PC-3 (cell line): Measurements from ENCODE around the gene PRSS27. TPM values are rescaled to one million over a fixed set of nuclear protein-coding genes. Genes with fewer than 3 reads are reported as not detected.

Experiments
- ATAC-seq: fragments of 200-7000 bp; cut with Tn5 transposase; 2 replicates; pipeline ENCODE4 v1.9.1; 2020; ENCODE audit warnings: mild to moderate bottlenecking, moderate library complexity
- BruUV-seq: library from RNA; stranded (reverse); fragments of 400-500 nt; replicated peaks from 2 replicates; lab custom pipeline; 2021; lab: Mats Ljungman, UMichigan
- CTCF ChIA-PET: fragments of 300-600 bp; sonication (Branson Sonifier 250); formaldehyde crosslinking; loops from one replicate; lab custom pipeline; 2022; ENCODE audit warnings: antibody characterized with exemption; lab: Charles Lee
- POLR2A ChIA-PET: fragments of 300-600 bp; sonication (Branson Sonifier 250); formaldehyde crosslinking; loops from one replicate; lab custom pipeline; 2022; ENCODE audit warnings: antibody characterized with exemption; ENCODE audit not compliant: unreplicated experiment; lab: Charles Lee
- DNase-seq: peaks from one replicate; pipeline ENCODE4 v3.0.0-alpha.2; 2015
- H2AFZ ChIP-seq: fragments of 300-600 bp; sonication (generic); 2 replicates; pipeline ENCODE4 v1.6.0; 2016; ENCODE audit warnings: antibody characterized with exemption, low read length
- H3F3A ChIP-seq: fragments of 300-600 bp; sonication (generic); one replicate; pipeline ENCODE4 v1.6.0; 2017; ENCODE audit warnings: antibody characterized with exemption, low read length, control low read depth, mild to moderate bottlenecking; ENCODE audit not compliant: unreplicated experiment
- H3K27ac ChIP-seq: fragments of 300-600 bp; sonication (generic); 2 replicates; pipeline ENCODE4 v1.5.1; 2016; ENCODE audit warnings: mild to moderate bottlenecking, low read length
- H3K27me3 ChIP-seq: fragments of 300-600 bp; sonication (generic); 2 replicates; pipeline ENCODE4 v1.6.1; 2016; ENCODE audit warnings: low read length, mixed read lengths
- H3K36me3 ChIP-seq: fragments of 300-600 bp; sonication (generic); 2 replicates; pipeline ENCODE4 v1.6.1; 2016; ENCODE audit warnings: low read depth, mixed run types, low read length, mixed read lengths
- H3K4me1 ChIP-seq: fragments of 300-600 bp; sonication (generic); 2 replicates; pipeline ENCODE4 v1.5.1; 2016; ENCODE audit warnings: low read length; ENCODE audit not compliant: insufficient read depth
- H3K4me2 ChIP-seq: fragments of 300-600 bp; sonication (generic); 2 replicates; pipeline ENCODE4 v1.6.0; 2016; ENCODE audit warnings: low read length
- H3K4me3 ChIP-seq: fragments of 300-600 bp; sonication (generic); 2 replicates; pipeline ENCODE4 v1.5.1; 2016; ENCODE audit warnings: mild to moderate bottlenecking, low read length, mixed read lengths
- H3K79me2 ChIP-seq: fragments of 300-600 bp; sonication (generic); 2 replicates; pipeline ENCODE4 v1.6.1; 2017; ENCODE audit warnings: low read length, mixed read lengths
- H3K9ac ChIP-seq: fragments of 300-600 bp; sonication (generic); 2 replicates; pipeline ENCODE4 v1.6.0; 2016; ENCODE audit warnings: mild to moderate bottlenecking, low read length
- H3K9me2 ChIP-seq: fragments of 300-600 bp; sonication (generic); replicated peaks from 2 replicates; pipeline ENCODE4 v1.6.1; 2016; ENCODE audit warnings: mixed run types, low read length, mixed read lengths
- H3K9me3 ChIP-seq: fragments of 300-600 bp; sonication (generic); 2 replicates; pipeline ENCODE4 v1.6.1; 2016; ENCODE audit warnings: low read length, mixed read lengths
- H4K20me1 ChIP-seq: fragments of 300-600 bp; sonication (generic); 2 replicates; pipeline ENCODE4 v1.6.1; 2016; ENCODE audit warnings: low read length, mixed read lengths
- EZH2 ChIP-seq: fragments of 300-600 bp; sonication (generic); IDR thresholded peaks from one replicate; pipeline ENCODE4 v1.6.1; 2017; ENCODE audit warnings: antibody characterized with exemption, mild to moderate bottlenecking, low read length; ENCODE audit not compliant: unreplicated experiment
- EZH2phosphoT487 ChIP-seq: fragments of 300-600 bp; sonication (generic); IDR thresholded peaks from 2 replicates; pipeline ENCODE4 v1.6.1; 2018; ENCODE audit warnings: mild to moderate bottlenecking, antibody characterized with exemption, low read length, borderline replicate concordance
- intact Hi-C: fragments of 100-400 bp; cut with micrococcal nuclease; formaldehyde crosslinking; loops from 2 replicates; pipeline ENCODE4 v1.9.0; 2023
- total RNA-seq: library from RNA; depleted of rRNA; stranded (reverse); fragments of >200 nt; gene quantifications from 2 replicates; pipeline ENCODE4 v1.2.3, GENCODE V29; 2014
- TF ChIP-seq, protein P1 (sequence below): fragments of 300-600 bp; sonication (generic); conservative IDR thresholded peaks from 2 replicates; pipeline ENCODE4 v1.5.1; 2017; ENCODE audit warnings: antibody characterized with exemption, low read depth, mild to moderate bottlenecking, low read length

PRSS27 gene
- total RNA-seq, 1 experiment from 2014 or later = 1.2 TPM

- H3K27ac ChIP-seq = no peak overlapping the region
- no peaks in the 10 kb centered on the region for H3K9me2 ChIP-seq
- TF ChIP-seq EZH2 (no peak), EZH2phosphoT487 (no peak)
- TF ChIP-seq, protein P1, sequence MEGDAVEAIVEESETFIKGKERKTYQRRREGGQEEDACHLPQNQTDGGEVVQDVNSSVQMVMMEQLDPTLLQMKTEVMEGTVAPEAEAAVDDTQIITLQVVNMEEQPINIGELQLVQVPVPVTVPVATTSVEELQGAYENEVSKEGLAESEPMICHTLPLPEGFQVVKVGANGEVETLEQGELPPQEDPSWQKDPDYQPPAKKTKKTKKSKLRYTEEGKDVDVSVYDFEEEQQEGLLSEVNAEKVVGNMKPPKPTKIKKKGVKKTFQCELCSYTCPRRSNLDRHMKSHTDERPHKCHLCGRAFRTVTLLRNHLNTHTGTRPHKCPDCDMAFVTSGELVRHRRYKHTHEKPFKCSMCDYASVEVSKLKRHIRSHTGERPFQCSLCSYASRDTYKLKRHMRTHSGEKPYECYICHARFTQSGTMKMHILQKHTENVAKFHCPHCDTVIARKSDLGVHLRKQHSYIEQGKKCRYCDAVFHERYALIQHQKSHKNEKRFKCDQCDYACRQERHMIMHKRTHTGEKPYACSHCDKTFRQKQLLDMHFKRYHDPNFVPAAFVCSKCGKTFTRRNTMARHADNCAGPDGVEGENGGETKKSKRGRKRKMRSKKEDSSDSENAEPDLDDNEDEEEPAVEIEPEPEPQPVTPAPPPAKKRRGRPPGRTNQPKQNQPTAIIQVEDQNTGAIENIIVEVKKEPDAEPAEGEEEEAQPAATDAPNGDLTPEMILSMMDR = no peak
- no TSS peak for BruUV-seq
- DNase-seq = no peak
- POLR2A ChIA-PET = no interaction called here
- CTCF ChIA-PET = no interaction called here
- no peak overlapping the region for H3K9ac ChIP-seq
- H3K36me3 ChIP-seq = peaks cover 3% of the 10 kb centered on the region; the same call in 1 of the 2 replicates
- H4K20me1 ChIP-seq = peaks cover 15% of the 10 kb centered on the region
- H3K4me1 ChIP-seq = peaks cover 10% of the 10 kb centered on the region
- no peak overlapping the region for H3K4me3 ChIP-seq
- peaks cover 30% of the 10 kb centered on the region for H3K79me2 ChIP-seq
- no peak overlapping the region for H2AFZ ChIP-seq
- intact Hi-C loops = no loop called here
- H3K9me3 ChIP-seq = no peaks in the 10 kb centered on the region
- H3F3A ChIP-seq = no peaks in the 10 kb centered on the region
- ATAC-seq = no peak
- no peaks in the 10 kb centered on the region for H3K27me3 ChIP-seq
- no peak overlapping the region for H3K4me2 ChIP-seq
Observed at GRCh38 chr16:2749476-2749875, 29.5 kb upstream of the PRSS27 start.

DNA sequence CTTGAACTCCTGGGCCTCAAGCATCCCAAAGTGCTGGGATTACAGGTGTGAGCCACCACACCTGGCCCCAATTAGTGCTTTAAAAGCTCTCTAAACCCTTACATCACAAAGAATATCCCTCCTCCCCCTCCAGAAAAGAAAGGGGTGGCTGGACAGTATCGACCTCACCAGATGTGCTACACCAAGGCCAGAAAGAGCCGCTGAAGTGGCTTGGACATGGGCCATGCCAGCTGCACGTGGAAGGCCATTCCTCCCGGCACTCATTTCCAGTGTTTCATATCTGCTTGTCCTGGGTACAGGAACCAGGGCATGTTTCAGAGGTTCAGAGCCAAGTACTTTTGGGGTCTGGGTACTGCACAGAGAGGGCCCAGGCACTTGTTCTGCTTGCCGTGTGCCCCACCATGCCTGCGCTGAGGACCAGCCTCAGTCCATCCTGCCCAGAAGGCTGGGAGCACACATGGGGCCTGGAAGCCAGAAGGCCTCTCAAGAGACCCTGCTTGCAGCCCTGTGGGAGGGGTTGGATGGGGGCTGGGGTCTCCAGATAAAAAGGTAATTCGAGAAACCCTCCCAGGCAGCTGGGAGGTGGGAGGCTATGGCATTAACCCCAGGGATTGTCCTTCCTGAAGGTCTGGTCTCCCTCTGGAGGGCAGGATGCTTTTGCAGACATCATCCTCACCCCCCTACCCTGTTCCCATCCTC lies 28.9 kb upstream of the PRSS27 start:
- Histone ChIP-seq H3K9me3 (no peaks in the 10 kb centered on the region), H3K9ac (no peak overlapping the region), H3K4me1 (peaks cover 9% of the 10 kb centered on the region), H3K27me3 (no peaks in the 10 kb centered on the region), H3K79me2 (peaks cover 24% of the 10 kb centered on the region), H3K4me3 (no peak overlapping the region), H3K27ac (no peak overlapping the region), H3F3A (no peaks in the 10 kb centered on the region), H3K4me2 (no peak overlapping the region), H3K9me2 (no peaks in the 10 kb centered on the region), H3K36me3 (0 out of 2 replicates have a peak, but pooled peaks cover 3% of the 10 kb centered on the region), H2AFZ (no peak overlapping the region), H4K20me1 (peaks cover 9% of the 10 kb centered on the region)
- intact Hi-C loops = no loop called here
- no TSS peak for BruUV-seq
- POLR2A ChIA-PET = no interaction called here
- ATAC-seq = no peak
- CTCF ChIA-PET = no interaction called here
- no peak for DNase-seq
- TF ChIP-seq EZH2 = no peak

- TF ChIP-seq EZH2 (no peak), EZH2phosphoT487 (no peak)
- TF ChIP-seq, protein P1 = no peak
- Histone ChIP-seq H3F3A (no peaks in the 10 kb centered on the region), H3K4me3 (no peak overlapping the region), H3K79me2 (peaks cover 4% of the 10 kb centered on the region; the same call in 1 of the 2 replicates), H3K27ac (no peak overlapping the region), H3K27me3 (no peaks in the 10 kb centered on the region), H4K20me1 (no peaks in the 10 kb centered on the region), H3K9me3 (no peaks in the 10 kb centered on the region), H2AFZ (no peak overlapping the region), H3K9ac (no peak overlapping the region), H3K4me1 (no peaks in the 10 kb centered on the region), H3K4me2 (no peak overlapping the region), H3K36me3 (no peaks in the 10 kb centered on the region), H3K9me2 (no peaks in the 10 kb centered on the region)
- BruUV-seq = no TSS peak
- no peak for DNase-seq
- ATAC-seq = no peak
- POLR2A ChIA-PET = no interaction called here
- intact Hi-C loops = no loop called here
- CTCF ChIA-PET = no interaction called here
Observed at GRCh38 chr16:2745961-2746360, 25.9 kb upstream of the PRSS27 start.
